BE2C (cell line): ENCODE data around the gene MCTP2.
A peak's percentile ranks its signal among the peaks of the same experiment; 100 is the strongest.

Source experiments
- DNase-seq: peaks from one replicate; pipeline ENCODE4 v3.0.0-alpha.2; 2020
- H3K27me3 ChIP-seq: fragments of 250-450 bp; sonication (Bioruptor Pico); 2 replicates; pipeline ENCODE4 v1.5.1; 2020; ENCODE audit warnings: mild to moderate bottlenecking
- H3K36me3 ChIP-seq: fragments of 250-450 bp; sonication (Bioruptor Pico); 2 replicates; pipeline ENCODE4 v1.5.1; 2020; ENCODE audit warnings: mild to moderate bottlenecking
- H3K4me1 ChIP-seq: fragments of 250-450 bp; sonication (Bioruptor Pico); 2 replicates; pipeline ENCODE4 v1.5.1; 2020
- H3K4me3 ChIP-seq: 2 replicates; pipeline ENCODE4 v1.5.1; 2011; ENCODE audit warnings: low read depth, low read length
- H3K9me3 ChIP-seq: fragments of 250-450 bp; sonication (Bioruptor Pico); 2 replicates; pipeline ENCODE4 v1.5.1; 2020
- CTCF ChIP-seq: IDR thresholded peaks from 2 replicates; pipeline ENCODE4 v1.5.1; 2012; ENCODE audit warnings: mild to moderate bottlenecking, low read depth, low read length

Gene MCTP2

DNA sequence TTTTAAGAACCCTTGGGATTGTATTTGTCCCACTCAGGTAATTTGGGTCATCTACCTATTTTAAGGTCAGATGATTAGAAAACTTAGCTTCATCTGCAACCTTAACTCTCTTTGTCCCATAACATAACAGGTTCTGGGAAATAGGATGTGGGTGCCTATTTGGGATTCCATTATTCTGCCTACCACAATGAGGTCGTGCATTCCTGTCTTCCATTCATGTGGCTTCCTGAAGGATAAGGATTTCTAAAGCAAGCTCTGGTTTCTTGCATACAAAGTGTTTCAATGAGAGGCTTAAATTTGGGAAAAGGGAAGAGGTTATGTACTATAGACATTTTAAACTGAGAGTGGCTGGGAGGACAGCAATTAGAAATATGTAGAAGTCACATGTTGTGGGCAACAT, 190.3 kb downstream of the MCTP2 start:
- no peaks in the 10 kb centered on the region for H3K27me3 ChIP-seq
- no peaks in the 10 kb centered on the region for H3K9me3 ChIP-seq
- H3K4me3 ChIP-seq = no peak overlapping the region
- H3K4me1 ChIP-seq = peaks cover 8% of the 10 kb centered on the region; the same call in 1 of the 2 replicates
- H3K36me3 ChIP-seq = no peaks in the 10 kb centered on the region
- DNase-seq = no peak
- no peak for TF ChIP-seq CTCF

DNA sequence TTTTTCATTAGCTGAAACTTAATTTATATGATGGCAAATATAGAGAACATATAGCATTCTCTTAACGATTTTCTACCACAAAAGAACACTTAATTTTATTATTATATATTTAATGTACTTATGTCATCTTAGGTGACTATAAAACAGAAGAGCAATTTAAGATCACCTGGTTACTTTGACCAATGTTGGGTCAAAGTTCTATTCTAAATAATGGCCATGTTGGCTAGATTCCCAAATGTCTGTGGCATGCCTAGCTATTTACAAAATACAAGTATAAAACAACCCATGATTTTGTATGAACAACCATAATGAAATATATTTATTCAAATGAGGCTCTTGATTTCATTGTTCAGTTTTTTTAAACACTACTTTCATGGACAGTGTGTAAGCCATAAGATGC, 200.9 kb downstream of the MCTP2 start:
- no peak for TF ChIP-seq CTCF
- no peaks in the 10 kb centered on the region for H3K4me1 ChIP-seq

DNA sequence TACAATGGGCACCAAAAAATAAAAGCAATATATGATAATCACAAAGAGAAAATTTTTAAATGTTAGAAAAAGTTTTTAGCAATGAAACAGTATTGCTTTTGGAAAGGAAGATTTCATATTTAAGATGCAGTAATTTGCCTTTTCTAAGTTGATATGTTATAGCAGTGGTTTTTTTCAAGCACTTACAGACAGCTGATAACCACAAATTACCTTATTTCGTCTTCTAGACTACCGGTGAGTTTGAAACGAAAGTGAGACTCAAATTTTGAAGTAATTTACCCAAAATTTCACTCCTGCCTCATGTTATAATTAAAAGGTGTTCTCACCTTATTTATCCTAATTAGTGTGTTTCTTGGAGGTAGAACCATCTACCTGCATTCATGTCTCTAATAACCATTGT, 207.8 kb downstream of the MCTP2 start:
- H3K27me3 ChIP-seq = no peaks in the 10 kb centered on the region
- H3K36me3 ChIP-seq = no peaks in the 10 kb centered on the region

More for the DNA sequence above, 200.9 kb downstream of the MCTP2 start:
- no peak for DNase-seq
- H3K27me3 ChIP-seq = no peaks in the 10 kb centered on the region
- H3K4me3 ChIP-seq = no peak overlapping the region
- no peaks in the 10 kb centered on the region for H3K36me3 ChIP-seq
- H3K9me3 ChIP-seq = no peaks in the 10 kb centered on the region

GRCh38 chr15:94441760-94442159, 210.4 kb downstream of the MCTP2 start:
- Histone ChIP-seq H3K27me3 (no peaks in the 10 kb centered on the region), H3K4me1 (peaks cover 5% of the 10 kb centered on the region; the same call in 1 of the 2 replicates), H3K36me3 (no peaks in the 10 kb centered on the region), H3K4me3 (no peak overlapping the region), H3K9me3 (no peaks in the 10 kb centered on the region)
- no peak for TF ChIP-seq CTCF
- DNase-seq = no peak

More for the DNA sequence above, 207.8 kb downstream of the MCTP2 start:
- no peak for TF ChIP-seq CTCF
- no peaks in the 10 kb centered on the region for H3K9me3 ChIP-seq
- H3K4me3 ChIP-seq = no peak overlapping the region
- peaks cover 5% of the 10 kb centered on the region; the same call in 1 of the 2 replicates for H3K4me1 ChIP-seq
- DNase-seq = no peak

DNA sequence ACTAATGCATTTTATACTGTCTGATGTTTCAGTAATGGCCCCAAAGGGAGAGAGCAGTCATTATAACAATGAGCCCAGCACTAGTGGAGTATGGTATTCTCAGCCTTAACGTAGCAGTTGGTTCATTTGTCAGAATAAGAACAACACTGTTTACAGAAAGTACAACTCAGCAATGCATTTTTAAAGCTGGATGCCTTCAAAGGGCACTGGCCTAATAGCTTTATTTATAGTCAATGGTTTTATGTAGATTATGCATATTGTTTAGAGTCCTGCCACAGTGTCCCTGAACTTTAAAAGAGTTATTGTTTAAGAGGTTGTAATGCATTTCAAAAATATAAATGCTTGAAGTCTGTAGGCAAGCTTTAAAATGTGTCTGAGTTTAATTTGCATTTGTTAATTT, 211.1 kb downstream of the MCTP2 start:
- H3K9me3 ChIP-seq = no peaks in the 10 kb centered on the region; the same call in 1 of the 2 replicates
- TF ChIP-seq CTCF = no peak
- no peak for DNase-seq
- H3K4me1 ChIP-seq = peaks cover 5% of the 10 kb centered on the region; the same call in 1 of the 2 replicates
- H3K4me3 ChIP-seq = no peak overlapping the region
- no peaks in the 10 kb centered on the region for H3K36me3 ChIP-seq
- no peaks in the 10 kb centered on the region for H3K27me3 ChIP-seq

GRCh38 chr15:94443186-94443585, 211.8 kb downstream of the MCTP2 start:
- peaks cover 5% of the 10 kb centered on the region; the same call in 1 of the 2 replicates for H3K4me1 ChIP-seq

More at GRCh38 chr15:94443186-94443585, 211.8 kb downstream of the MCTP2 start:
- peak; percentile 19 for DNase-seq
- no peak for TF ChIP-seq CTCF
- Histone ChIP-seq H3K27me3 (no peaks in the 10 kb centered on the region), H3K36me3 (no peaks in the 10 kb centered on the region), H3K4me3 (no peak overlapping the region), H3K9me3 (no peaks in the 10 kb centered on the region; the same call in 1 of the 2 replicates)
